Measurements from ENCODE around the gene SPATA20. TPM values are rescaled to one million over a fixed set of nuclear protein-coding genes. Genes with fewer than 3 reads are reported as not detected.

Gene SPATA20
- total and polyA plus RNA-seq, 2 of the 13 experiments (the other 11 are each of a cell fraction or from before 2014, with no cell fraction given): 36.1 to 64.8 TPM

GRCh38 chr17:50601823-50602375, 54.9 kb downstream of the SPATA20 start:
- Histone ChIP-seq H2AFZ (ENCODE audit: low read length) (no peak overlapping the region), H3K36me3 (replicated peaks in 1 of 2; ENCODE audit: control insufficient read depth in 1 of 2, insufficient read depth in 2 of 2, low read length in 2 of 2) (no peaks in the 10 kb centered on the region), H3K4me2 (ENCODE audit: low read depth, low read length) (no peak overlapping the region), H3K79me2 (ENCODE audit: insufficient read depth, low read length) (no peaks in the 10 kb centered on the region), H3K9ac (ENCODE audit: insufficient read depth, low read depth, low read length) (no peak overlapping the region), H3K27me3 (ENCODE audit: control insufficient read depth in 1 of 2, insufficient read depth in 2 of 2, low read length in 2 of 2) (peaks cover 29 to 90% of the 10 kb centered on the region in 2 experiments; a peak in 4 of 5 replicates), H3K9me3 (ENCODE audit: low read length) (no peaks in the 10 kb centered on the region), H4K20me1 (ENCODE audit: insufficient read depth, low read length) (no peaks in the 10 kb centered on the region), H3K4me1 (ENCODE audit: insufficient read depth, low read length) (no peaks in the 10 kb centered on the region), H3K4me3 (replicated peaks in 1 of 3; ENCODE audit: insufficient read depth in 1 of 3, low read depth in 2 of 3, low read length in 3 of 3) (no peak overlapping the region), H3K27ac (ENCODE audit: extremely low read length, insufficient read depth, low read length) (no peak overlapping the region)
- intact Hi-C loops (cut with micrococcal nuclease; ENCODE audit: unreplicated experiment): no loop called here
- TF ChIP-seq JDP2 (CRISPR knock-in tag; IDR thresholded peaks at IDR 0.05; ENCODE audit: borderline replicate concordance) (no peak), EEA1 (CRISPR knock-in tag; IDR thresholded peaks at IDR 0.05; ENCODE audit: borderline replicate concordance) (no peak), ZNF367 (CRISPR knock-in tag; IDR thresholded peaks at IDR 0.05; ENCODE audit: borderline replicate concordance) (no peak), PHF21A (CRISPR knock-in tag; IDR thresholded peaks at IDR 0.05) (no peak), SAP130 (CRISPR knock-in tag; IDR thresholded peaks at IDR 0.05; ENCODE audit: low read depth) (no peak), SRY (CRISPR knock-in tag; IDR thresholded peaks at IDR 0.05) (no peak), ZNF160 (CRISPR knock-in tag; IDR thresholded peaks at IDR 0.05) (no peak), AHR (CRISPR knock-in tag; IDR thresholded peaks at IDR 0.05) (no peak), XBP1 (CRISPR knock-in tag; IDR thresholded peaks at IDR 0.05) (no peak), ZNF883 (CRISPR knock-in tag; IDR thresholded peaks at IDR 0.05; ENCODE audit: not compliant biosample characterization) (no peak), THAP9 (CRISPR knock-in tag; IDR thresholded peaks at IDR 0.05; ENCODE audit: borderline replicate concordance) (no peak), PHB2 (IDR thresholded peaks at IDR 0.05; ENCODE audit: partially characterized antibody) (no peak), TSC22D2 (CRISPR knock-in tag; IDR thresholded peaks at IDR 0.05; ENCODE audit: borderline replicate concordance) (no peak), ARID5B (CRISPR knock-in tag; IDR thresholded peaks at IDR 0.05) (no peak), NRL (CRISPR knock-in tag; IDR thresholded peaks at IDR 0.05; ENCODE audit: borderline replicate concordance) (no peak), ZNF674 (CRISPR knock-in tag; IDR thresholded peaks at IDR 0.05; ENCODE audit: low read depth) (no peak), KLF12 (CRISPR knock-in tag; IDR thresholded peaks at IDR 0.05; ENCODE audit: borderline replicate concordance) (no peak), CC2D1A (CRISPR knock-in tag; IDR thresholded peaks at IDR 0.05) (no peak)
- POLR2A ChIA-PET: no interaction called here
- in situ Hi-C loops (cut with HindIII; ENCODE audit: extremely low pct_ligation_motif_present, low pct_unique_long_range_greater_than_20kb): no loop called here
- no TSS peak for BruUV-seq (replicated peaks)
- WGBS (ENCODE audit: low lambda C conversion rate): 39% methylated on average over 13 of the region's 13 CpGs
- DNase-seq (ENCODE audit: low spot score) (no peak), ATAC-seq (no peak), FAIRE-seq (no peak)
- CTCF ChIA-PET (ENCODE audit: low intra/inter-chr PET ratio, low total read pairs): no interaction called here

Data from HepG2 (cell line).